SIG-M5 (cell line): ENCODE measurements around the gene DNASE2B.

ENCODE experiments used
- DNase-seq: peaks from one replicate; lab custom pipeline; 2025; lab: John Stamatoyannopoulos, UW

DNASE2B gene

DNA sequence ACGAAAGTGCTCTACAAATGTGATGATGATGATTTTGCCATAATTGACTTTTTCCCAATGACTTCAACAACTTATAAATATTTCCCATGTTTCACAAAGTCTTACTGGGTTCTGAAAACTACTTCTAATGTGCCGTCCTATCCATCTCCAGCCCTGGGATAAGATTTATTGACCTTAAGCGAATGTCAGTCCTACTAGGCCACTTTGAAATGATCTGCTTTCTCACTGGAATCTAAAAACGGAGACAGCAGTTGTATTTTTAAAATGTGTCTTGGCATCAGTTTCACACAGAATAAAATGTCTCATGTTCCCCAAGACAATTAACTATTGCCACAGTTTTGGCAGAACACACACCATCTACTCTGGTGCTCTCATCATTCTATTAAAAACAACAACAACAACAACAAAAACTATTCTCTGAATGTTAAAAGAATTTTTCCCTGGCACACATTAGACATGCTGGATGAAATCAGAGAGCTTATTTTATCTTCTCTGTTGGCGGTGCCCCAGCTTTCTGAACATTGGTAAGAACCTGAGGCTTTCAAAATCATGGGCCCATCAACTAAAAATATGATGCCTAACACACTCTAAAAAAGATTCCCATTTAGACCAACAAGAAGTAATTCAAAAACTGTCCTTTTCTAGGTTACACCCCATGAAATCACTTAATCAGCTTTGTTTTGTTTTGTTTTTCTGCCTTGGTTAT, 23.1 kb upstream of the DNASE2B start:
- DNase-seq: no peak

DNA sequence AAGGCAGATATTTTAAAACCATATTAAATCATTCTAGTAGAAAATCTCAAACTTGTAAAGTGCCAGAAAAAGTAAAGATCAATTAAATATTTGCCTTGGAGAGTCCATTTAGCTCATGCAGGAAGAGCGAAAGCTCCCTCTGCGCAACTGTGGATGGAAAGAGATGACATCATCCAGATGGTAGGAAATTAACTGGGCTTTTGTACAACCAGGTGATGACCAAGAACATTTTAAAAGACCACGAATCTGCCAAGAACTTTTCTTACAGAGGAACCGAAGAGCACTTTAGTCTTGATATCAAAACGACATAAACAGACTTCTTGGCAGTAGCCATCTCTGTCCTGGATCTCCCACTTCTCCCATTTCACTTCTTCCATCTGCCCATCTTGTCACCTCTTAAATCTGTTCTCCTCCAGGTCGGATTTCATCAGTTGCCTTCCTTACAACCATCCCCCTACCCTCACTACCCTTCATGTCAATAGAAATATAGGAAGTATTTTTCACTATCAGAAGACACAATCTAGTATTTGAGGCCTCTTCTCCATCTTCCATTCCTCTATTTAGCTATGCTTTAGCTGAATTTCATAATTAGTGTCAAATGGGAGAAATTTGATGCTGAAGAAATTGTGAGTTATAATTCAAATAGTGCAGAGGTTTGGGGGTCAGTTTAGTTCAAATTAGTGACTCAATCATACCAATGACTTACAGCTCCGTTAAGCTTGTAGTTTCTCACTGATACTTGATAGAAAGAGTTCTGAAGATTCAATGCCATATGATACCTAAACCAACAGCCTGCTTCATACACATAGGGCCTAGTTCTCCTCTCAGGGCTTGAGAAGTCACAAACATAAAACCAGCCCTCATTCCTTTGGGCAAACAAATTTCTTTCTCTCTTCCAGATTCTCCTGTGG, 22.0 kb upstream of the DNASE2B start:
- DNase-seq: no peak

DNA sequence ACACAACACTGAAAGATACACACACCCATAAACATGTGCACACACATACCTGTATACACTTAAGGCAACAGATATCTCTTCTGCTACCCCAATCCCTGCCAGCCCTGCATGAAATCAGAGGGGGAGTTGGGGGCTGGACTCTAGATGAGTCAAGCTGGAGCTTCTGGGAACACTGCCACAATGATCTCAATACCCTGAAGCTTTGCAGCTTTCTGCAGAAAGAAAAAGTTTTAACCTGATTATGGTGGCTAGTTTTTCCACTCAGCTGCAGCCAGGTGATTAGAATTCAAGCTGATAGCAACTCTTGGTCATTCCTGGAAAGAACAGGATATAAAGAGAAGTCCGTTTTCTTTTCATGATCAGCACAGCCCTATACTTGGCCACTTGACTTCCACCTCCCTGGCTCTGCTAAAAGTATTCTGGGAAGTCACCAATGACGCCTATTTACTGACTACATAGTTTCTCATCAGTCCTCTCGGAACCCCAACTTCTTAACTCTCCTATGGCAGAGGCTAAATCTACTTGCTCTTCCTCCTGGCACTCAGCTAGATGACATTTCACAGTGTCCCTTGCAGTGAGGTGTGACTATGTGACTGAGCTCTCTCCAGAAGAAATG, 20.7 kb upstream of the DNASE2B start:
- no peak for DNase-seq

DNA sequence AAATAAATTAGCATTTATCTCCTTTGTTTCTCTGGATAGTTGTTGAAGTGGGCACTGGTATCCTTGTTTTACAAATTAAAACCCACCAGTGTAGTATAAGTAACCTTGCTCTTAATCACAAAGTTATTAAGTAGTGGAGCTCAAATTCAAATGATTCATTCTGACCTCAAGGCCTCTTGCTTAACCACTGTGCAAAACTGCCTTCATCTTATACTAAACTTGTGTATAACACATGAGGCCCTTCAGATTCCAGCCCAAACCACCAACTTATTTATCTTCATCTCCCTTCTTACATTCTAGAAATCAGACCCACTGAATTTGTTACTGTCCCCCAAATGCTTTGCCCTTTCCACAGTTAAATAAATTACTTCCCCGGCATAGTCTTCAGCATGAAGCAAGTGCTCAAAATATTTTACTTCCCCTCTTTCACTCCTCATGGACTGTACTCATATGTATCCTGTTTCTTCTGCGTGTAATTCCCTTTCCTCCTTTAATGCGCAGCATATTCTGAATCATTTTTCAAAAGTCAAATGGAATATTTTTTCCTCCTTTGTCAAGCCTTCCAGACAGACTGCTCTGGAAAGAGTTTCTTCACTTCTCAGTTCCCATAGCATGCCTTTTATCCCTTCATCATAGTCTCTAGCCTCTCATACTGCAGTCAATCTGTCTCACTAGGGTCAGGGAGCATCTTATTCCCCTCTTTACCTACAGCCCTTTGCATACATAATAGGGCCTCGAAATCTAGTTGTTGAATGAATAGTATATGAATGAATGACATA, 19.0 kb upstream of the DNASE2B start:
- no peak for DNase-seq

GRCh38 chr1:84379917-84380180, 18.4 kb upstream of the DNASE2B start:
- DNase-seq: no peak

- no peak for DNase-seq
Measured at GRCh38 chr1:84382127-84382526, 16.2 kb upstream of the DNASE2B start.

GRCh38 chr1:84385347-84385746, 12.9 kb upstream of the DNASE2B start:
- no peak for DNase-seq

GRCh38 chr1:84386716-84387479, 11.4 kb upstream of the DNASE2B start:
- no peak for DNase-seq

DNA sequence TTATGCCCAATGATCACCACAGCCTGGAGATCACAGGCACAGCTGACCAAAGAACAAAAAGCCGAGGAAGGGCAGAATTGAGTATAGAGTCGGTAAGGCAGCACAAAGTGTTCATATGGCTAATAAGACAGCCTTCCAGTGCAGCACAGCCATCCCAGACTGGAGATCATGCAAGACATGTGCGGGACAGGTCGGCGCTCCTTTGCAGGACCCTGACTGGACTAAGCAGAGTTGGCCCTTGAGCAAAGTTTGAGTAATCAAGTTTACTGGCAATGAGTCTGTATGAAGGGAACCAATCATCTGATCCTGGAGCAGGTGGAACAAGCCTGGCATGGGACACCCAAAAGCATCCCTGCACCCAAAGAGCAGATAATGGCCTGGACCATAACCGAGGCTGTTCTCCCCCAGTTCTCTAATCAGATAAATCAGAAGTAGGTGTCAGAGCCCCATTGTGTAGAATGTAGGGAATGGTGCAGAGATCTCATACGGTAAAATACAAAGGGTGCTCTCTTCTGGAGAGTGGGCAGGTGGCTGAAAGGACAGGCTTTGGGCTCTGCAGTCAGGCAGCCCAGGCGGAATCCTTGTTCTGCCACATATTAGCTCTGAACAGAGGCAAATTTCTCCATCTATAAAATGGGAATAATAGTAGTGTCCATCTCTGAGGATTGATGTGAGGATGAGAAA, 10.7 kb upstream of the DNASE2B start:
- DNase-seq: no peak

- DNase-seq: no peak
Measured at GRCh38 chr1:84390226-84390625, 8.1 kb upstream of the DNASE2B start.

DNA sequence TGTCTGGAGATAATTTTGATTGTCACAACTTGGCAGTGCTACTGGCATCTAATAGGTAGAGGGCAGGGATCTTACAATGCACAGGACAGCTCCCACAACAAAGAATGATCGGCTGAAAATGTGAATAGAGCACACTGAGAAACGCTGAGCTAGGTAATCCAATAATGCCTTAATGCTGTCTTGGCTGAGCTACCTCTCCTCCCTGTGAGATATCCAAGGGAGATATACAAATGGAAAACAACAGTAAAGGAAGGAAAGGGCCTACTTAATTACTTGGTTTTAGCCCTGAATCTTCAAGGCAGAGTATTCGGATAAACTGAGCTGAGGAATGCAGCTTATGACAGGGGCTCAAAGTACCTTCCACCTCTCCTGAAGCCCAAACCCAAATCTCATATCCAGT, 2.9 kb downstream of the DNASE2B start:
- no peak for DNase-seq

GRCh38 chr1:84402060-84402459, 3.8 kb downstream of the DNASE2B start:
- DNase-seq: no peak

- no peak for DNase-seq
Measured at GRCh38 chr1:84402501-84402900, 4.2 kb downstream of the DNASE2B start.

- DNase-seq: no peak
Measured at GRCh38 chr1:84403347-84403746, 5.1 kb downstream of the DNASE2B start.

DNA sequence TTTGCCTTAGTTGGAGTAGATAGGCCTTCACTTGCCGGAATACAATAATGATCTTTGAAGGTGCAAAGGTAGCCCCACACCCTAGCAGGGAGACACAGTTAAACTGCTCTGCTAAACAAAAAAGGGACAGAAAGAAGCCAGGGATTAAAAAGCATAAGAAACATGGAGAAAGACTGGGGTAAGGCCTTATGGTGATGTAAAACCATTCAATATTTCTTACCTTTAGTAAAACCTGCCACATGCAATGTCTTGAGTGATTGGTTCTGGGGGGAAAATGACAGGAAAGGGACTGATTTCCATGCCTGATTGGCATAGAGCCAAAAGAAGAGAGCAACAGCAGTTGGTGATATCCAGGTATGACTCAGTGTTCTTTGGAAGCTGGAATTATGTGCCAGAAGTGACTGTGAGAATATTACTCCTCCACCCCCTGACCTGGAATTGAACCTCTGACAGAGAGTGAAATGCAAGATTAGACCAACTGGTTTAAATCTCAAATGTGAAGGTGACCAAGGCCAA, 8.1 kb downstream of the DNASE2B start:
- no peak for DNase-seq

GRCh38 chr1:84407524-84407923, 9.2 kb downstream of the DNASE2B start:
- DNase-seq: no peak

GRCh38 chr1:84407958-84408422, 9.7 kb downstream of the DNASE2B start:
- DNase-seq: no peak

DNA sequence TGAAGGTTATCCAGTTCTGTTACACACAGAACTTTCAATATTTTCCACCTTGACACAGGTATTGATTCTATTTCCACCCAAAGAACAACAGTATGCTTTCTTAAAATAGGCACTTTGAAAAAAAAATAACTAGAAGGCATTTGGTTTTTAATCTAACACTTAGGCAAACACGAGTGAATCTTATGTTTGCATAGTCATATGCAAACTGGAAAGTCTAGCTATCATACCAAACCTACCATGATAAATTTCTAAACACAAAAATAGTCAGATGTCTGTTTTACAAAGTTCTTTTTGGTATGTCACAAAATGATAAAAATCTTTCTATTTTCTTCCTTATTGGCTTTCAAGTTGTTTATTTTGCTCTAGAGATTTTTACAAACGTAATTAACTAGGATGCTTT, 11.6 kb downstream of the DNASE2B start:
- no peak for DNase-seq

GRCh38 chr1:84410328-84411095, 12.2 kb downstream of the DNASE2B start:
- DNase-seq: no peak
